B cell (primary cell): ENCODE data around the gene SASH1. TPM values are rescaled to one million over a fixed set of nuclear protein-coding genes. Genes with fewer than 3 reads are reported as not detected.

ENCODE experiments used
- ATAC-seq: fragments of 200-7000 bp; cut with Tn5 transposase; one replicate; pipeline ENCODE4 v1.10.0; 2021; ENCODE audit warnings: low read depth, mild to moderate bottlenecking, moderate number of reproducible peaks, moderate library complexity
- CTCF ChIA-PET: fragments of 350-600 bp; sonication (Branson Sonifier 250); formaldehyde crosslinking; loops from one replicate; lab custom pipeline; 2021; ENCODE audit warnings: antibody characterized with exemption, inconsistent platforms; lab: Charles Lee
- POLR2A ChIA-PET: fragments of 350-600 bp; sonication (Branson Sonifier 250); formaldehyde crosslinking; loops from one replicate; lab custom pipeline; 2021; ENCODE audit warnings: antibody characterized with exemption; lab: Charles Lee
- DNase-seq: peaks from one replicate; pipeline ENCODE4 v3.0.0; 2013
- H2AFZ ChIP-seq: 2 replicates; pipeline ENCODE4 v1.6.1; 2012; ENCODE audit warnings: mild to moderate bottlenecking, low read depth, low read length; ENCODE audit not compliant: insufficient read depth, poor library complexity, severe bottlenecking
- H3K27ac ChIP-seq, 2 donors: 1 replicate in 1 of 2; 2 replicates in 1 of 2; pipeline ENCODE4 v1.5.1; 2012 to 2013; ENCODE audit warnings: low read length in 2 of 2, mild to moderate bottlenecking in 2 of 2, moderate library complexity in 1 of 2
- H3K27me3 ChIP-seq, 4 experiments: fragments of 200-600 bp in 1 of 4; sonication (generic) in 1 of 4; replicated peaks in 1 of 4; 1 replicate in 2 of 4; 2 replicates in 2 of 4; pipeline versions ENCODE4 v1.6.1 to v1.7.0; 2013 to 2016; ENCODE audit warnings: low read length in 3 of 4, mild to moderate bottlenecking in 2 of 4, mixed read lengths in 1 of 4, moderate library complexity in 1 of 4; ENCODE audit not compliant: insufficient read depth in 4 of 4, control insufficient read depth in 3 of 4; ENCODE audit errors: control extremely low read depth in 1 of 4
- H3K36me3 ChIP-seq, 2 experiments: replicated peaks in 1 of 2; 1 replicate in 1 of 2; 2 replicates in 1 of 2; pipeline versions ENCODE4 v1.6.1 to v1.7.1; 2013; ENCODE audit warnings: low read length in 1 of 2; ENCODE audit not compliant: insufficient read depth in 2 of 2, control insufficient read depth in 1 of 2; ENCODE audit errors: control extremely low read depth in 1 of 2, extremely low read depth in 1 of 2
- H3K4me1 ChIP-seq, 2 donors: fragments of 200-600 bp in 1 of 2; sonication (generic) in 1 of 2; 1 replicate in 1 of 2; 2 replicates in 1 of 2; pipeline versions ENCODE4 v1.5.1 to v1.6.1; 2013 to 2017; ENCODE audit warnings: low read length in 2 of 2; ENCODE audit not compliant: control insufficient read depth in 2 of 2, insufficient read depth in 2 of 2
- H3K4me2 ChIP-seq: replicated peaks from 2 replicates; pipeline ENCODE3; 2012; ENCODE audit warnings: mild to moderate bottlenecking, low read depth, low read length; ENCODE audit not compliant: poor library complexity, severe bottlenecking
- H3K4me3 ChIP-seq, 5 experiments: fragments of 200-600 bp in 1 of 5; sonication (generic) in 1 of 5; 1 replicate in 3 of 5; 2 replicates in 2 of 5; pipeline versions ENCODE4 v1.5.1 to v1.7.0; 2011 to 2016; ENCODE audit warnings: low read length in 4 of 5, mild to moderate bottlenecking in 4 of 5, low read depth in 2 of 5, control low read depth in 1 of 5, moderate library complexity in 1 of 5; ENCODE audit not compliant: insufficient read depth in 1 of 5; ENCODE audit errors: control extremely low read depth in 1 of 5, extremely low read depth in 1 of 5
- H3K79me2 ChIP-seq: fragments of 200-600 bp; sonication (generic); one replicate; pipeline ENCODE4 v1.6.0; 2016; ENCODE audit warnings: low read length; ENCODE audit not compliant: control insufficient read depth, insufficient read depth
- H3K9ac ChIP-seq: fragments of 200-600 bp; sonication (generic); 2 replicates; pipeline ENCODE4 v1.6.1; 2017; ENCODE audit warnings: mild to moderate bottlenecking, low read length, moderate library complexity
- H3K9me3 ChIP-seq, 3 donors: one replicate each; pipeline versions ENCODE4 v1.6.1 to v1.7.1; 2013; ENCODE audit warnings: low read length in 2 of 3; ENCODE audit not compliant: control insufficient read depth in 2 of 3, insufficient read depth in 1 of 3; ENCODE audit errors: control extremely low read depth in 1 of 3
- H4K20me1 ChIP-seq: 2 replicates; pipeline ENCODE4 v1.6.0; 2012; ENCODE audit warnings: mild to moderate bottlenecking, low read length; ENCODE audit not compliant: insufficient read depth, control insufficient read depth, poor library complexity, severe bottlenecking
- H3K27ac Mint-ChIP-seq: one replicate; pipeline ENCODE4 v1.8.0; 2021; ENCODE audit warnings: mixed read lengths
- H3K27me3 Mint-ChIP-seq: one replicate; pipeline ENCODE4 v1.8.0; 2021; ENCODE audit warnings: mixed read lengths
- H3K4me1 Mint-ChIP-seq: one replicate; pipeline ENCODE4 v1.8.0; 2021; ENCODE audit warnings: mixed read lengths
- H3K4me3 Mint-ChIP-seq: one replicate; pipeline ENCODE4 v1.8.0; 2021; ENCODE audit warnings: mixed read lengths
- H3K9me3 Mint-ChIP-seq: one replicate; pipeline ENCODE4 v1.8.0; 2022; ENCODE audit warnings: mixed read lengths; ENCODE audit not compliant: insufficient read depth
- EZH2 ChIP-seq: IDR thresholded peaks from 2 replicates; pipeline ENCODE4 v1.6.1; 2012; ENCODE audit warnings: borderline replicate concordance, low read depth, mild to moderate bottlenecking, moderate library complexity, low read length; ENCODE audit not compliant: insufficient read depth, poor library complexity, severe bottlenecking
- whole genome bisulfite sequencing: methylation state at CpG from one replicate; pipeline ENCODE4 v1.1.5; 2013; ENCODE audit warnings: missing lambda C conversion rate; ENCODE audit not compliant: insufficient coverage; 5-methylcytosine and 5-hydroxymethylcytosine counted together
- intact Hi-C: fragments of 100-400 bp; cut with micrococcal nuclease; formaldehyde crosslinking; loops from one replicate; pipeline ENCODE4 v1.10.0; 2022
- polyA plus RNA-seq: library from polyadenylated mRNA; depleted of rRNA; stranded (reverse); fragments of >200 nt; gene quantifications from 2 replicates; pipeline ENCODE4 v1.2.3, GENCODE V29; 2012
- total RNA-seq, 2 donors: library from RNA; stranded (reverse); fragments of 120-200 nt in 1 of 2; gene quantifications; 1 replicate in 1 of 2; 2 replicates in 1 of 2; pipeline versions ENCODE4 v1.2.3 to v1.2.4, GENCODE V29; 2013 to 2022
- TF ChIP-seq, protein P1 (sequence below): fragments of 200-600 bp; IDR thresholded peaks from one replicate; pipeline ENCODE4 v1.8.0; 2022; ENCODE audit warnings: antibody characterized with exemption, mild to moderate bottlenecking

The SASH1 gene
- total and polyA plus RNA-seq, 2 donors (not counting 1 experiment from before 2014, with no cell fraction given): 0.01 to 0.07 TPM

DNA sequence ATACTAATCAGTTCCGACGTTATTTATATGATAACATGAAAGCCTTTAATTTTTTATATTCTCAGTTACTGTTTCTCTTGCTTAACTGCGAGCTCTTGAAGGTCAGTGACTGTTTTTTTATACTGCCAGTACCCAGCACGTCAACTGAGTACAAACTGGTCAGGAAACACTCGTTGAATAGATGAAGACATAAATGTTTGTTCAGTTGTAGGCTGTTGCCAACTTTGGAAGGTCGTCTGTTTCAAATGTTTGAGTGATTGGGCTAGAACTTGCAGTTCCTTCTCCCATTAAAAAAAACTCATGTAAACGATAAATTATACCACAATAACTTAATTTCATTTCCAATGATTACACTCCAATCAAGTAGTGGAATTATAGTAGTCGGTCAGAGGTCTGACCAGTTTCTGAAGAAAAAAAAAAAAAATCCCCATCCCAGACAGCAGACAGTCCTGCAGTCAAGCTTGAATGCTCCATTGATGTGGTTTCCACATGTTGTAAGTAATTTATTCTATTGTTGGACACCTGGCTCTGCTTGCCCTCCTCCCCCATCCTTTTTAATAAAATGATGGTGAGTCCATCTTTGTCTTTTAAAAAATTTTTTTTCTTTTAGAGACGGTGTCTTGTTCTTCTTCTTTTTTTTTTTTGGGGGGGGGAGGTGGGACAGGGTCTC, 81.1 kb downstream of the SASH1 start:
- no peaks in the 10 kb centered on the region for H3K79me2 ChIP-seq
- CTCF ChIA-PET: no interaction called here
- Mint-ChIP-seq H3K27me3 (peaks cover 16% of the 10 kb centered on the region), H3K4me3 (no peak overlapping the region), H3K27ac (no peak overlapping the region), H3K9me3 (no peaks in the 10 kb centered on the region), H3K4me1 (no peaks in the 10 kb centered on the region)
- DNase-seq (no peak), ATAC-seq (no peak)
- H2AFZ ChIP-seq: no peak overlapping the region
- no peak overlapping the region for H3K27ac ChIP-seq
- H3K4me1 ChIP-seq: no peaks in the 10 kb centered on the region
- no peaks in the 10 kb centered on the region for H3K36me3 ChIP-seq
- no peaks in the 10 kb centered on the region for H3K27me3 ChIP-seq
- H3K9me3 ChIP-seq: no peaks in the 10 kb centered on the region
- H3K4me3 ChIP-seq: no peak overlapping the region
- H4K20me1 ChIP-seq: no peaks in the 10 kb centered on the region
- H3K9ac ChIP-seq: no peak overlapping the region
- H3K4me2 ChIP-seq: no peak overlapping the region
- POLR2A ChIA-PET: interaction anchor here (0.6 kb wide), 1 partner anchor 31 kb away, joined by 3 read pairs; no protein-coding TSS in a partner anchor
- no peak for TF ChIP-seq EZH2
- TF ChIP-seq, protein P1, sequence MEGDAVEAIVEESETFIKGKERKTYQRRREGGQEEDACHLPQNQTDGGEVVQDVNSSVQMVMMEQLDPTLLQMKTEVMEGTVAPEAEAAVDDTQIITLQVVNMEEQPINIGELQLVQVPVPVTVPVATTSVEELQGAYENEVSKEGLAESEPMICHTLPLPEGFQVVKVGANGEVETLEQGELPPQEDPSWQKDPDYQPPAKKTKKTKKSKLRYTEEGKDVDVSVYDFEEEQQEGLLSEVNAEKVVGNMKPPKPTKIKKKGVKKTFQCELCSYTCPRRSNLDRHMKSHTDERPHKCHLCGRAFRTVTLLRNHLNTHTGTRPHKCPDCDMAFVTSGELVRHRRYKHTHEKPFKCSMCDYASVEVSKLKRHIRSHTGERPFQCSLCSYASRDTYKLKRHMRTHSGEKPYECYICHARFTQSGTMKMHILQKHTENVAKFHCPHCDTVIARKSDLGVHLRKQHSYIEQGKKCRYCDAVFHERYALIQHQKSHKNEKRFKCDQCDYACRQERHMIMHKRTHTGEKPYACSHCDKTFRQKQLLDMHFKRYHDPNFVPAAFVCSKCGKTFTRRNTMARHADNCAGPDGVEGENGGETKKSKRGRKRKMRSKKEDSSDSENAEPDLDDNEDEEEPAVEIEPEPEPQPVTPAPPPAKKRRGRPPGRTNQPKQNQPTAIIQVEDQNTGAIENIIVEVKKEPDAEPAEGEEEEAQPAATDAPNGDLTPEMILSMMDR: no peak
- intact Hi-C loops: no loop called here
- WGBS: 60% methylated on average over 1 of the region's 9 CpGs

DNA sequence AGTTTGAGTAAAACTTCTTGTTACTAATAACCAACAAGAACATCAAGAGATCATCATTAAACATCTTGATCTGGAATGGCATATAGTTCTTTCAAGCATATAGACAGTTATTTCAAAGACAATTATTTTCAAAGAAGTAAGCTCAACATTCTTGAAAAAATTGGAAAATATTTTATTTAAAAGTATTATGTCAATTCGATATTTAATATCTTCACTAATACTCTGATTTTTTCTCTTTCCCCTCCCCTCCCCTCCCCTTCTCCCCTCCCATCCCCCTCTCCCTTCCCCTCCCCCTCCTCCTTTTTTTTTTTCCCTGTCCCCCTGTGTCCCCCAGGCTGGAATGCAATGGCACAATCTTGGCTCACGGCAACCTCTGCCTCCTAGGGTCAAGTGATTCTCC, 82.8 kb downstream of the SASH1 start:
- POLR2A ChIA-PET: no interaction called here
- Histone ChIP-seq H3K27me3 (no peaks in the 10 kb centered on the region), H3K27ac (no peak overlapping the region), H3K9ac (no peak overlapping the region), H3K4me3 (no peak overlapping the region), H3K79me2 (no peaks in the 10 kb centered on the region), H3K9me3 (no peaks in the 10 kb centered on the region), H2AFZ (no peak overlapping the region), H4K20me1 (no peaks in the 10 kb centered on the region), H3K36me3 (no peaks in the 10 kb centered on the region), H3K4me2 (no peak overlapping the region), H3K4me1 (no peaks in the 10 kb centered on the region)
- CTCF ChIA-PET: no interaction called here
- intact Hi-C loops: no loop called here
- ATAC-seq (no peak), DNase-seq (no peak)
- Mint-ChIP-seq H3K27ac (no peak overlapping the region), H3K4me1 (no peaks in the 10 kb centered on the region), H3K9me3 (no peaks in the 10 kb centered on the region), H3K27me3 (peaks cover 14% of the 10 kb centered on the region), H3K4me3 (no peak overlapping the region)
- no CpG with 5 or more reads among the region's 2 CpGs for WGBS
- TF ChIP-seq, protein P1: no peak
- TF ChIP-seq EZH2: no peak
